Midbrain (tissue), 1 donor: ENCODE results near the gene ARHGAP27.

ENCODE experiments used
- DNase-seq: peaks from one replicate; lab custom pipeline; 2025; lab: John Stamatoyannopoulos, UW

Gene ARHGAP27

GRCh38 chr17:45405250-45406086 lies 27.2 kb downstream of the ARHGAP27 start:
- no peak for DNase-seq

GRCh38 chr17:45404870-45405249 lies 27.8 kb downstream of the ARHGAP27 start:
- no peak for DNase-seq

GRCh38 chr17:45403906-45404490 lies 28.7 kb downstream of the ARHGAP27 start:
- no peak for DNase-seq

GRCh38 chr17:45402916-45403315 lies 29.8 kb downstream of the ARHGAP27 start:
- DNase-seq = no peak

GRCh38 chr17:45398800-45399199 lies 33.9 kb downstream of the ARHGAP27 start:
- no peak for DNase-seq

GRCh38 chr17:45397796-45398195 lies 34.9 kb downstream of the ARHGAP27 start:
- DNase-seq = no peak

GRCh38 chr17:45396496-45397205 lies 36.0 kb downstream of the ARHGAP27 start:
- no peak for DNase-seq

- DNase-seq = no peak
Observed at GRCh38 chr17:45395569-45396415, 36.9 kb downstream of the ARHGAP27 start.

- peak; percentile 58 for DNase-seq
Observed at GRCh38 chr17:45394913-45395568, 37.6 kb downstream of the ARHGAP27 start.

GRCh38 chr17:45394564-45394912 lies 38.1 kb downstream of the ARHGAP27 start:
- DNase-seq = no peak

GRCh38 chr17:45394091-45394490 lies 38.6 kb downstream of the ARHGAP27 start:
- no peak for DNase-seq

GRCh38 chr17:45393411-45393810 lies 39.3 kb downstream of the ARHGAP27 start:
- no peak for DNase-seq

- no peak for DNase-seq
Observed at GRCh38 chr17:45391918-45392317, 40.8 kb downstream of the ARHGAP27 start.

GRCh38 chr17:45391291-45391690 lies 41.4 kb downstream of the ARHGAP27 start:
- DNase-seq = no peak

- DNase-seq = no peak
Observed at GRCh38 chr17:45389354-45389753, 43.3 kb downstream of the ARHGAP27 start.

- DNase-seq = no peak
Observed at GRCh38 chr17:45388604-45389325, 43.9 kb downstream of the ARHGAP27 start.

GRCh38 chr17:45387739-45388138 lies 44.9 kb downstream of the ARHGAP27 start:
- DNase-seq = no peak

GRCh38 chr17:45386178-45386577 lies 46.5 kb downstream of the ARHGAP27 start:
- DNase-seq = no peak

GRCh38 chr17:45385331-45385997 lies 47.2 kb downstream of the ARHGAP27 start:
- DNase-seq = peak; percentile 84

GRCh38 chr17:45384789-45385262 lies 47.8 kb downstream of the ARHGAP27 start:
- no peak for DNase-seq
